ENCODE measurements around the gene FAM120B.

- TF ChIP-seq CTCF (IDR thresholded peaks at IDR 0.05 in 2 of 3, conservative IDR thresholded peaks at IDR 0.05 in 1 of 3; ENCODE audit: borderline replicate concordance in 1 of 3, insufficient read depth in 1 of 3, low read depth in 2 of 3, low read length in 2 of 3), result no peak
- TF ChIP-seq SP1 (IDR thresholded peaks at IDR 0.05; ENCODE audit: low read depth), result no peak
- no peak for TF ChIP-seq EZH2phosphoT487 (IDR thresholded peaks at IDR 0.05; ENCODE audit: borderline replicate concordance)
- TF ChIP-seq POLR2A (IDR thresholded peaks at IDR 0.05; ENCODE audit: borderline replicate concordance, extremely low read depth, insufficient read depth, insufficient read length), result no peak
- no peak for TF ChIP-seq EZH2 (IDR thresholded peaks at IDR 0.05)
- TF ChIP-seq POLR2AphosphoS5 (IDR thresholded peaks at IDR 0.05; ENCODE audit: low read depth, low read length), result no peak
- no peak for TF ChIP-seq ZFX (IDR thresholded peaks at IDR 0.05)
- no peak for TF ChIP-seq EGR1 (IDR thresholded peaks at IDR 0.05; ENCODE audit: low read depth)
Observed at GRCh38 chr6:170287371-170287876, 19.1 kb upstream of the FAM120B start.

Measured in HCT116 (cell line).